Mesenchymal stem cell (in vitro differentiated cells and primary cell): ENCODE results near the gene DSP.

ENCODE experiments used
- DNase-seq: peaks from one replicate; pipeline ENCODE4 v3.0.0-alpha.2; 2013
- H2AFZ ChIP-seq: one replicate; pipeline ENCODE4 v1.6.1; 2013; ENCODE audit warnings: low read depth, mild to moderate bottlenecking, control low read depth, inconsistent platforms, low read length, moderate library complexity
- H2AK5ac ChIP-seq: 2 replicates; pipeline ENCODE4 v1.6.1; 2013; ENCODE audit warnings: low read length, moderate library complexity, mild to moderate bottlenecking, inconsistent platforms; ENCODE audit not compliant: severe bottlenecking
- H2BK120ac ChIP-seq: one replicate; pipeline ENCODE4 v1.6.1; 2013; ENCODE audit warnings: low read depth, mild to moderate bottlenecking, inconsistent platforms, low read length, moderate library complexity
- H2BK12ac ChIP-seq, 2 experiments: one replicate each; pipeline ENCODE4 v1.6.1; 2013; ENCODE audit warnings: inconsistent platforms in 2 of 2, low read length in 2 of 2, mild to moderate bottlenecking in 2 of 2, moderate library complexity in 2 of 2, control low read depth in 1 of 2
- H2BK15ac ChIP-seq: one replicate; pipeline ENCODE4 v1.6.1; 2013; ENCODE audit warnings: mild to moderate bottlenecking, low read depth, inconsistent platforms; ENCODE audit not compliant: poor library complexity, severe bottlenecking
- H2BK5ac ChIP-seq: 2 replicates; pipeline ENCODE4 v1.6.1; 2013; ENCODE audit warnings: low read depth, mild to moderate bottlenecking, low read length, control low read depth, inconsistent platforms; ENCODE audit not compliant: poor library complexity, severe bottlenecking
- H3K14ac ChIP-seq, 2 experiments: one replicate each; pipeline ENCODE4 v1.6.1; 2013; ENCODE audit warnings: inconsistent platforms in 2 of 2, low read length in 2 of 2, control low read depth in 1 of 2, mild to moderate bottlenecking in 1 of 2, moderate library complexity in 1 of 2
- H3K18ac ChIP-seq, 2 experiments: one replicate each; pipeline ENCODE4 v1.6.1; 2013; ENCODE audit warnings: inconsistent platforms in 2 of 2, low read length in 2 of 2, control low read depth in 1 of 2, low read depth in 1 of 2, mild to moderate bottlenecking in 1 of 2
- H3K23ac ChIP-seq, 2 experiments: one replicate each; pipeline ENCODE4 v1.6.1; 2013; ENCODE audit warnings: inconsistent platforms in 2 of 2, low read length in 2 of 2, mild to moderate bottlenecking in 2 of 2, moderate library complexity in 2 of 2, control low read depth in 1 of 2
- H3K27ac ChIP-seq: 2 replicates; pipeline ENCODE4 v1.5.1; 2013; ENCODE audit warnings: mild to moderate bottlenecking, moderate library complexity, low read length, control low read depth, inconsistent platforms; ENCODE audit not compliant: poor library complexity, severe bottlenecking
- H3K27me3 ChIP-seq, 2 experiments: 2 replicates each; pipeline versions ENCODE4 v1.6.1 to v1.7.0; 2013; ENCODE audit warnings: low read length in 2 of 2, mild to moderate bottlenecking in 2 of 2, moderate library complexity in 2 of 2, control low read depth in 1 of 2, inconsistent platforms in 1 of 2; ENCODE audit not compliant: control insufficient read depth in 1 of 2, insufficient read depth in 1 of 2
- H3K36me3 ChIP-seq, 2 experiments: 2 replicates each; pipeline versions ENCODE4 v1.6.1 to v1.7.0; 2013; ENCODE audit warnings: low read length in 2 of 2, control low read depth in 1 of 2, inconsistent platforms in 1 of 2, low read depth in 1 of 2, mild to moderate bottlenecking in 1 of 2; ENCODE audit not compliant: insufficient read depth in 2 of 2, control insufficient read depth in 1 of 2
- H3K4ac ChIP-seq, 2 experiments: one replicate each; pipeline ENCODE4 v1.6.1; 2013; ENCODE audit warnings: inconsistent platforms in 2 of 2, low read length in 2 of 2, mild to moderate bottlenecking in 2 of 2, moderate library complexity in 2 of 2, control low read depth in 1 of 2, low read depth in 1 of 2
- H3K4me1 ChIP-seq: 2 replicates; pipeline ENCODE4 v1.6.1; 2013; ENCODE audit warnings: low read depth, low read length, control low read depth; ENCODE audit not compliant: control insufficient read depth, insufficient read depth
- H3K4me2 ChIP-seq: 2 replicates; pipeline ENCODE4 v1.6.1; 2013; ENCODE audit warnings: low read length, mild to moderate bottlenecking, inconsistent platforms; ENCODE audit not compliant: poor library complexity, severe bottlenecking
- H3K4me3 ChIP-seq, 2 experiments: 2 replicates each; pipeline versions ENCODE4 v1.5.1 to v1.7.0; 2013; ENCODE audit warnings: low read length in 2 of 2, mild to moderate bottlenecking in 2 of 2, control low read depth in 1 of 2, low read depth in 1 of 2; ENCODE audit not compliant: insufficient read depth in 1 of 2
- H3K79me1 ChIP-seq: replicated peaks from 2 replicates; pipeline ENCODE4 v1.6.1; 2013; ENCODE audit warnings: mild to moderate bottlenecking, control low read depth, low read length, inconsistent platforms; ENCODE audit not compliant: poor library complexity, severe bottlenecking
- H3K9ac ChIP-seq: 2 replicates; pipeline ENCODE4 v1.7.0; 2013; ENCODE audit warnings: mild to moderate bottlenecking, low read length, moderate library complexity
- H3K9me3 ChIP-seq: 2 replicates; pipeline ENCODE4 v1.7.0; 2013; ENCODE audit warnings: mild to moderate bottlenecking, low read length; ENCODE audit not compliant: control insufficient read depth
- H4K8ac ChIP-seq: one replicate; pipeline ENCODE4 v1.6.1; 2013; ENCODE audit warnings: inconsistent platforms, mild to moderate bottlenecking, low read length, moderate library complexity
- H4K91ac ChIP-seq: one replicate; pipeline ENCODE4 v1.6.1; 2013; ENCODE audit warnings: mild to moderate bottlenecking, low read length, inconsistent platforms
- WGBS: methylation state at CpG from one replicate; pipeline ENCODE4 v1.1.7; 2013; ENCODE audit warnings: mixed read lengths; 5-methylcytosine and 5-hydroxymethylcytosine counted together

Gene DSP

DNA sequence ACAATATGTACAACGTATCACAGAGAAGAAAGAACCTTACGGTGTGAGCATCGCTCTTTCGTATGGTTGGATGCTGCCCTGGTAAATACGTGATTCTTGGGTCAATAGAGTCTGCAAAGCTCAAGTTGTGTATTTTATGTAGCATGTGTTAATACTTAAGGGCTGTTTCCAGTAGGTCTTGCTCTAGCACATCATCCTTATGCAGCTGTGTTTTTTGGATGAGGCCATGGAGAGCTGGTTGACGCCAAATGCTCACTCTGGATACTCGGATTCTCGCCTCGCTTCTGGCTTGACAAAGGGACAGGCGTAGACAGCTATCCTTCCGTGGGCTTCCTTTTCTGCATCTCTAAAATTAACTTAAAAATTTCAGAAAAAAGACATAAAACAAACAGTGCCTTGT is 87.4 kb downstream of the DSP start:
- H2AFZ ChIP-seq = no peak overlapping the region
- peak overlapping the region in 1 of 2 experiments; percentile 1 for H3K4me3 ChIP-seq
- no peak overlapping the region for H3K4ac ChIP-seq
- H3K23ac ChIP-seq = no peak overlapping the region
- DNase-seq = no peak
- no peak overlapping the region for H3K4me2 ChIP-seq
- no peak overlapping the region for H2BK12ac ChIP-seq
- 98% methylated on average over 9 of the region's 11 CpGs for WGBS
- no peak overlapping the region for H3K14ac ChIP-seq
- no peaks in the 10 kb centered on the region for H3K36me3 ChIP-seq
- no peak overlapping the region for H4K8ac ChIP-seq
- no peak overlapping the region for H4K91ac ChIP-seq
- H2AK5ac ChIP-seq = no peak overlapping the region
- H3K18ac ChIP-seq = no peak overlapping the region
- peak overlapping the region; percentile 20 for H3K9ac ChIP-seq
- no peak overlapping the region for H2BK120ac ChIP-seq
- H3K79me1 ChIP-seq = no peaks in the 10 kb centered on the region
- peaks cover 0 to 13% of the 10 kb centered on the region in 2 experiments for H3K27me3 ChIP-seq
- no peak overlapping the region for H3K27ac ChIP-seq
- H3K9me3 ChIP-seq = no peaks in the 10 kb centered on the region
- H2BK5ac ChIP-seq = no peak overlapping the region
- no peak overlapping the region for H2BK15ac ChIP-seq
- H3K4me1 ChIP-seq = no peaks in the 10 kb centered on the region

DNA sequence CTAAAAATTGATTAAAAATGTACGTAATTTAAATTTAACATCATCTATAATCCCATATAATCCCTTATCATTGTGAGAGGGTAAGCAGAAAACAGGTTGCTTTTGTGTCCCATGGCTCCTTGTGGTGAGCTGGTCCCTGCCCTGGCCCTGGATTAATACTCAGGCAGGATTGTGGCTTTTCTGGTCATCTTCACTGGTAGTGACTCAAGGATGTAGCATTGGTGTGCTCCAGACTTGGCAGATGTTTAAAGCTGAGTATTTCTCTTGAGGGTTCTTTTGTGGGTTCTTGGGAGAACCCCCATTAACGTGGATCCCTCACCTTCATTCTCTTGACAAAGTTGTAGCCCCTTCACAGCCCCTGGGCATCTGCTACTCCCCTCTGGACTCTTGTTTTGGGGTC is 87.8 kb downstream of the DSP start:
- Histone ChIP-seq H4K91ac (no peak overlapping the region), H3K27ac (no peak overlapping the region), H2BK15ac (no peak overlapping the region), H2AFZ (no peak overlapping the region), H3K9me3 (no peaks in the 10 kb centered on the region), H3K27me3 (peaks cover 0 to 13% of the 10 kb centered on the region in 2 experiments), H3K23ac (no peak overlapping the region), H3K4me1 (no peaks in the 10 kb centered on the region), H3K9ac (peak overlapping the region; percentile 20), H2BK120ac (no peak overlapping the region), H2BK12ac (no peak overlapping the region), H3K14ac (peak overlapping the region in 1 of 2 experiments; percentile 20), H2BK5ac (no peak overlapping the region), H3K4me3 (peak overlapping the region in 1 of 2 experiments; percentile 1), H3K4me2 (no peak overlapping the region), H3K18ac (no peak overlapping the region), H3K4ac (no peak overlapping the region), H3K36me3 (no peaks in the 10 kb centered on the region), H3K79me1 (no peaks in the 10 kb centered on the region), H2AK5ac (no peak overlapping the region), H4K8ac (no peak overlapping the region)
- WGBS = 31% methylated on average over 1 of the region's 2 CpGs
- no peak for DNase-seq

DNA sequence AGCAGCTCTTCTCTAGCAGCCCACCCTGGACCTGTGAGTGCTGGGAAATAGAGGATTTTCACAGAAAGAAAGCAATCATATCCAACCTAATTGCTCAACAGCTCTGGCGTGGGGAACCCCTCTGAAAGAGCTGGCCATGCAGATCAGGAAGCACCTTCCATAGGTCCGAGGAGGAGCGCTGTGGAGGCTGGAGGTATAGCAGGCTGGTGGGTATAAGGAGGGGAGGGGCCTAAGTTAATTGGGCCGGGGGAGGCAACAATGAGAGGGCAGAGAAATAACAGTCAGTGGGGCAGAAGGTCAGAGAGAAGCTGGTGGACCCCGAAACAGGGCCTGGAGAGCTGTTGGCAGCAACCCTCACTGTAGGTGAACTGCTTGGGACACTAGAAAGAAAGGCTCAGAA is 89.3 kb downstream of the DSP start:
- H3K4me3 ChIP-seq = no peak overlapping the region

DNA sequence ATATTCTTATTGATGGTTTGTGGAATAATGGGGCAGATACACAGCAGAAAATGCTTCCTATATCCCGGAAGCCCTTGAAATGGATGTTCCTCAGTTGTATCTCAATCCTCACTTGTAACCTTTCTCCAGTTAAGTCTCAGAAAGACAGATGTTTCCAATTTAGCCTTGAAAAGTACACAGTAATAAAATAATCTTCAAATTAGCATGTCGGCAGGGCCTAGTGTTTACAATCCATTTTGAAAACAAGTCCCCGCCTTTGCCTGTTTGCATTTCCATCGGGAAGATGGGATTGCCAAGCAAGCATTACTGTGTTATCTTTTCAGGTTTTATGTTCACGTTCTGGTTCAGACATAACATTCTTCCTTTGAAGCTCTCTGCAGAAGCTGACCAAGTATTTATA is 90.0 kb downstream of the DSP start:
- no peak overlapping the region for H2BK5ac ChIP-seq
- no peak overlapping the region for H3K27ac ChIP-seq
- no peak overlapping the region for H3K4me3 ChIP-seq
- H3K4me1 ChIP-seq = no peaks in the 10 kb centered on the region
- H3K36me3 ChIP-seq = no peaks in the 10 kb centered on the region
- H3K18ac ChIP-seq = no peak overlapping the region
- no peak overlapping the region for H2AK5ac ChIP-seq
- H4K91ac ChIP-seq = no peak overlapping the region
- no peak overlapping the region for H2BK120ac ChIP-seq
- H2BK15ac ChIP-seq = no peak overlapping the region
- no peak overlapping the region for H3K9ac ChIP-seq
- H4K8ac ChIP-seq = no peak overlapping the region
- H3K9me3 ChIP-seq = no peaks in the 10 kb centered on the region
- no peak overlapping the region for H3K23ac ChIP-seq
- no peak overlapping the region for H2BK12ac ChIP-seq
- peaks cover 0 to 9% of the 10 kb centered on the region in 2 experiments for H3K27me3 ChIP-seq
- H3K14ac ChIP-seq = no peak overlapping the region
- no peaks in the 10 kb centered on the region for H3K79me1 ChIP-seq
- WGBS = 84% methylated on average over 5 of the region's 5 CpGs
- no peak for DNase-seq
- no peak overlapping the region for H3K4ac ChIP-seq
- H2AFZ ChIP-seq = no peak overlapping the region
- H3K4me2 ChIP-seq = no peak overlapping the region

More for the DNA sequence above, 89.3 kb downstream of the DSP start:
- Histone ChIP-seq H3K4ac (no peak overlapping the region), H3K18ac (no peak overlapping the region), H3K27me3 (peaks cover 0 to 13% of the 10 kb centered on the region in 2 experiments), H2AK5ac (no peak overlapping the region), H3K9ac (no peak overlapping the region), H3K79me1 (no peaks in the 10 kb centered on the region), H2BK12ac (no peak overlapping the region), H3K4me1 (no peaks in the 10 kb centered on the region), H2BK120ac (no peak overlapping the region), H3K23ac (no peak overlapping the region), H2BK5ac (no peak overlapping the region), H3K14ac (no peak overlapping the region), H3K36me3 (no peaks in the 10 kb centered on the region), H4K8ac (no peak overlapping the region), H3K27ac (no peak overlapping the region), H4K91ac (no peak overlapping the region), H2BK15ac (no peak overlapping the region), H3K4me2 (no peak overlapping the region), H2AFZ (no peak overlapping the region), H3K9me3 (no peaks in the 10 kb centered on the region)
- no peak for DNase-seq
- WGBS = 70% methylated on average over 5 of the region's 5 CpGs
